GM18870 (cell line): ENCODE data around the gene ALAS1.

ENCODE experiments used
- ATAC-seq: cut with Tn5 transposase; IDR thresholded peaks from one replicate; pipeline ENCODE4 v1.9.1; 2021; ENCODE audit warnings: moderate library complexity; ENCODE audit not compliant: unreplicated experiment

Gene ALAS1

GRCh38 chr3:52220380-52221026 is 22.5 kb downstream of the ALAS1 start:
- no peak for ATAC-seq

- ATAC-seq, result no peak
These were observed 23.2 kb downstream of the ALAS1 start for GRCh38 chr3:52221141-52221562.

DNA sequence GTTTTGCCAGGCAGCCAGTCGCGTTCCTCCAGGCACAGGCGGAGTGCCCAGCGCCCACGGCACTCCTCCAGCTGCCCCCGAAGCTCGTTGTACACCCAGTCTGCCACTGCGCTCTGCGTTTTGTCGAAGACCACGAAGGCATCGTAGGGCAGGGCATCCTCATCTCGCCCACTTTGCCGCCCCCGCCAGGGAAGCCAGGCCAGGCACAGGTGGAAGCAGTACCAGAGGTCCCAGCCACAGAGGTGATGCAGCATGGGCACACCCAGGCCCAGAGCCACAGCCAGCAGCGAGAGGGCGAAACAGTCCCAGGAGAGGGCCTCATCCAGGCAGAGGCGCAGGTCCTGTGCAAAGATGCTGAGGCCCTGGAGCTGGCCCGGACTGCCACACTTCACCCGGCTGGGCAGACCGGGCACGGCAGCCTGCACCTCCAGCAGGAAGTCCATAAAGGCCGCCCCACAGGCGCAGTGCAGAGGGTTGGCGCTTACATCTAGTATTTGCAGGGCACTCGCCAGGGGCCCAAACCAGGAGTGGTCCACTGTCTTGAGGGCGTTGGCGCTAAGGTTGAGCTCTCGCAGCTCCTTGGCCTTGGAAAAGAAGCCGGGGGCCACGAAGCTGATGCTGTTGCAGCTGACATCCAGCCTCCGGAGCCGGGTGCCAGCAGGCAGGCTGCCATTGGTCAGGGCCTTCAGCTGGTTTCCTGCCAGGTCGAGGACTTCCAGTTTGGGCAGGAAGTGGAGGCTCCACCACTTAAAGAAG is 23.8 kb downstream of the ALAS1 start:
- no peak for ATAC-seq

- ATAC-seq, result no peak
These were observed 24.6 kb downstream of the ALAS1 start for GRCh38 chr3:52222319-52223221.

GRCh38 chr3:52223449-52224408 is 25.8 kb downstream of the ALAS1 start:
- ATAC-seq, result no peak

GRCh38 chr3:52225452-52226228 is 27.7 kb downstream of the ALAS1 start, which contains the start of gene TLR9:
TSS of gene TLR9 (minus strand) at chr3:52225645. CDS start at chr3:52225529, 116 bp downstream.
- ATAC-seq, result peak; percentile 60

DNA sequence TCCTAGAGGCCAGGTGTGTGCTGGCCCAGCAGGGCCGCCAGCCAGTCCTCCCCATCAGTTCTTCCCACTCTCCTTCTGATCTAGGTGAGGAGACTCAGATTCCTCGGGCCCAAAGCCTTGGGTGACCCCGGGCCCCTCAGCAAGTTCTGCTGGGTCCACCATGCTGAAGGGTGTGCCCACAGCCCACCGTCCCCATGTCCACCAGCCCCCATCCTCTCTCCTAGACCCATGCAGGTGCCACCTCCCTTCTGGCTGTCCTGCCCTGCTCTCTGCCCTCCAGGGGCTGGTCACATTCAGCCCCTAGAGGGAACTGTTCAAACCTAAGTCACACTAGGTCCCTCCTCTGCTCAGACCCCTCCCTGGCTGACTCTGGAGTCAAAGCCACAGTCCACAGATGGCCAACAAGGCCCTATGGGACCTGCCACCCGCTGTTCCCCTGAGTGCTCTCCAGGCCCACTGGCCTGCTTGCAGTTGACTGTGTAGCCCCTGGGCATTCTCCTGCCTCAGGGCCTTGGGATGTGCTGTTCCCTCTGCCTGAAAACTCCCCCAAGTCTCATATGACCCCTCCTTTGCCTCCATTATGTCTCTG is 28.4 kb downstream of the ALAS1 start:
- ATAC-seq, result no peak

DNA sequence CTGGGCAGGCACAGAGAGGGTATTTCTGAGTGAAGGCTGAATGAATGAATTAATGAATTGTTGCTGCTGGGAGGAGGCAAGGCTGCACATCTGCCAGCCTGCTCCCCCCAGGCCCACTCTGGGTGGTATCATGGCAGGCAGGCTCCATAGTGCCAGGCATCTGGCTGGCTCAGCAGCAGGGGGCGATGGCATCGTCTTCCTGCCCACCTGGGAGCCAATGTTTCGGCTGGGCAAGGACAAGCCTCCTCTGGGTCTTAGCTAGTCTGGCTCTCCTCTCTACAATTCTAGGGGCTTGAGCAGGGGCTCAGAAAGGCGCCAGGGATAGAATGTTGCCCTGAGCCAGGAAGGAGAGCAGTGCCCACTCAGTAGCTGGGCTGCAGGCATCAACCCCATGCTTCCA is 29.2 kb downstream of the ALAS1 start:
- no peak for ATAC-seq

- ATAC-seq, result no peak
These were observed 29.8 kb downstream of the ALAS1 start for GRCh38 chr3:52227766-52228165.

DNA sequence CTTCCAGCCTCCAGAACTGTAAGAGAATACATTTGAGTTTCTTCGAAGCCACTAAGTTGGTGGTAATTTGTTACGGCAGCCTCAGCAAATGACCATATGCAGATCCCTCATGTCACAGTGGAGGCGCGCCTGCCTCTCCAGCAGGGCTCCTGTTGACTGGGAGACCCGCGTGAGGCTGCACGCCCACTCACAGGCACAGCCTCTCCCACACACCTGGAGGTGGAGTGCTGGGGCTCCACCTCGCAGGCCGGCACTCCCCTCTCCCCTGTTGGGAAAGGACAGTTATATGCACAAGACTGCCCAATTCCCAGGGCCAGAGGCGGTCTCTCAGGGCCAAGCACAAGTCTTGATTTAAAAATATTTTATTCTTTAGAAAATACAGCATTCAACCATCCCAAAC is 30.3 kb downstream of the ALAS1 start:
- no peak for ATAC-seq

DNA sequence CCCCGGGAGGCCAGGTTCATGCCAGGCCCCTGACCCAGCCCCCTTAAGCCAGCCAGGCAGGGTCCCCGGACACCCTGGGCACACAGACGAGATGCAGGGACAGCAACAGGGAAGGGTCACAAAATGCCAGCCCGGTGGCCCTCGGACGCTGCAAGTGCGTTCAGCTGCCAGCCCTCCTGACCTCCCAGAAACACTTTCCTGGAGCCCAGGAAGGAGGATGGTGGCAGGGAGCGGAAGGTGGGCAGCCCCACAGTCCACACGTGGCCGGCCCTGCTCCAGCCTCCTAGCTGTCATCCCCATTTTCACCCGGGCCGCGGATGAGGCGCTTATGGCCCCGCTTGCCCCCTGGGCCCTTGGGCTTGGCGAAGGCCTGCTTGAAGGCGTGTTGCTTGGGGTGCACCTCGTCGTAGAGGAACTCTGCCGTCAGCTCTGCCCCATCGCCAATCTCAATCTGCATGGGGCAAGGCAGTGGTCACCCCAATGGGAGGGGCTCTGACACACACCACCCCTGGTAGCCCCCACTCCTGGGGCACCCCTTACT is 30.9 kb downstream of the ALAS1 start:
- ATAC-seq, result no peak

- ATAC-seq, result no peak
These were observed 31.7 kb downstream of the ALAS1 start for GRCh38 chr3:52229656-52230055.

GRCh38 chr3:52230461-52230860 is 32.5 kb downstream of the ALAS1 start:
- no peak for ATAC-seq

DNA sequence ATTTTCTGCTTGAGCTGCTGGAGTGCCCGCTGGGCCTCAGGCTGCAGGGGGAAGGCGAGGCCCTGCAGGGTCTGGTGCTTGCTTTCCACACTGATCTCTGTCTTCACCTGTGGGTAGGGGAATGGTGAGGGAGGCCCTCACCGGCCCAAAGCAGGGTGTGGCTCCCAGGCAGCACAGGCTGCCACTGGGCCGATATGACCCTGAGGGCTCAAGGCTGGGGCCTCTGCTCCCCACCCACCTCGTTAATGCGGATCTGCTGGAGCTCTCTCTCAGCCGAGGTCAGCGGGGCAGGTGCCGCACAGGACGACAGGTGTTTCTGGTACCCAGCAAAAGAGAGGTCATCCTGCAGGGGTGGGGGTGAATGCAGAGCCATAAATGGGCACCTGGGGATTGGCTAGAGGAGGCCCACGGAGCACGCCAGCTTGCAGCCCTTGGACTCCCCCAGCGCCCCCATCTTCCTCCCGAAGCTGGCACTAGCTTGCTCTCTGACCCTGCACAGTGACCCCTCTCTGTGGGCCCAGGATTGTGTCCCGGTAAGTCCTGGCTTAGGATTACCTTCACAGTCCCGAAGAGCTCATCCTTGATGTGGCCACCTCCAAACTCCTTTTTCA is 33.0 kb downstream of the ALAS1 start:
- ATAC-seq, result no peak

DNA sequence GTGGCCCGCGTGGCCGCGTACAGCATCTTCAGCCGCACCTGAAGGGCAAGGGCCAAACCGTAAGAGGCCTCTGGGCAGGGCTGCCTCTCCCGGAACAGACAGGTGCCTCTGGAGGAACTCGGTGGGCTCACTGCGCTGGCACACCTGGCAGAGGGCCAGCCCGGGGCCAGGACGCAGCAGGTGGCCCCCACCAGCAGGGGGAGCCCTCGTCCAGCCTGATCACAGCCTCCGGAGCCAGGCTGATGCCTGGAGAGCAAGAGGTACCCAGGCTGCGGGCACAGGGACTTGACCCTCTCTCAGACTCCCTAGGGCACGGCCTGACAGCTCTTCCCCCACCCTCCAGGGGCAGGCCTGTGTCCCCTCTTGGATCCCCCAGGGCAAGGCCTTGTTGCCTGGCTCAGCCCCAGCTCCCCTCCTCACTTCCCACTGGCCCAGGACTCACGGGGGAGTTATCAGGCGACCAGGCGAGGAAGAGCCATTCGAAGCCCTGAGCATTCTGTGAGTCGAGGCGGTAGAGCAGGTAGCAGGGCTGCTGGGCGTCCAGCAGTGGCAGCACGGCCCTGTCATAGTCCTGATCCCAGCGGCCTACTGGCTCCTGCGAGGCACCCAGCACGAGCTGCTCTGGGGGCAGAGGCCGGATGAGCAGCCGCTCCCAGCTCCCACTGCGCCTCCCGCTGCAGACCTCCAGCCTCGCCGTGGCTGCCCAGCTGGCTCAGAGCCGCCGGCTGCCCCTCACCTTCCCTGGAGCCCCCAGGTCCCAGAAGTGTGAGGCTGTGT is 33.7 kb downstream of the ALAS1 start:
- ATAC-seq, result no peak

- no peak for ATAC-seq
These were observed 34.5 kb downstream of the ALAS1 start for GRCh38 chr3:52232279-52233107.

DNA sequence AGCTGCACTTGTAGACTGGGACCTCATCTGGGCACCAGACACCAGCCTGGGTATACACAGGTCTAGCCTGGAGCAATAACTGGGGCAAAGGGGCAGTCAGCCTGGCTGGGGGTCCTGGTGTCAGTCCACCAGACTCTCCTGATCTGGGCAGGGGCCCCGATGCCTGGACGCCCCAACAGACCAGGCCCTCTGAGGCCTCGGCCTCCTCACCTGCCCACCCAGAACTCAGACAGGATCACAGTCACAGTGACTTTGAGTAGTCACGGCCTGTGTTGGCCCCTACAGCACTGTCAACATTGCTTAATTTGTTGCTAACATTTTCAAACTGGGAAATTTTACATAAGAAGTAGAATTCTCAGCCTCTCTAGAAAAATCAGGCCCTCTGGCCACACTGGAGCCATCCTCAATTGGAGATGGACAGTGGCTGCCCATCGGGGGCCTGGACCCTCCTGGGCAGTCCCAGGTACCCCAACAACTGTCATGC is 35.2 kb downstream of the ALAS1 start:
- ATAC-seq, result no peak
